Skin epidermis (tissue), 12 donors: ENCODE results near the gene ELK3.

Experiments used
- H3K27ac ChIP-seq, 21 experiments: fragments of 200-600 bp; sonication (generic) in 11 of 21; one replicate each; pipeline ENCODE4 v1.5.0; 2020; ENCODE audit warnings: mild to moderate bottlenecking in 3 of 21, inconsistent platforms in 2 of 21, moderate library complexity in 2 of 21
- H3K4me3 ChIP-seq, 7 experiments: fragments of 200-600 bp; sonication (generic) in 2 of 7; one replicate each; pipeline ENCODE4 v1.5.0; 2020; ENCODE audit warnings: inconsistent platforms in 2 of 7, mild to moderate bottlenecking in 2 of 7, moderate library complexity in 1 of 7

Gene ELK3

DNA sequence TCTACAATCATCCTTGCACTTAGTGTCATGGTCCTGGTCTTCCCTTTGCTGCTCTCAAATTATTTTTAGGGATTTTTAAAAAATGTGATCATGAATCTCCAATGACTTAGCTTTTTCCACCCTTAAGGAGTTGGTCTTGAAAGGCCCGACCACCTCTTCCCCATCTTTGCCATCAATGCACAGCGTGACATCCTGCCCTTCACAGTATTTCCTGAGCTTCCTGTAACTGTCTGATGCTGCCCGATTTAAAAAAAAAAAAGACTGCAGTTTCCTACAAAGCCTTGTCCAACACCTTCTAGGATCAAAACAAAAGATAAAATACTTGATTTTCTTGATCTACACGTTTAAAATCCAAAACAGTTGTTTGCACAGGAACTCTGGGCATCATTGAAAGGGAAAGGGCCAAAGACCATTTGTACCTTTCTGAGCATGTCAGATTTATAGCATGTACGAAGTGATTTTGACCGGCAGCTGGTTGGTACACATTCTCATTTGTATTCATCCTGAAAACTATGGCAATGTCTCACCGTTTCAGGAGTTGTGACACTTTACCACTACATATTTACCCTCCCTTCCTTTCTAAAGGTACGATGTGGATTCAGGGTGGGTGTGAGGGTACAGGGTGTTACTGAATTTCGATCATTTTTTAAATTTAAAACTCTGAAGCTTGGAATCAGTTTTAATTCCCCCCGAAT is 7.4 kb upstream of the ELK3 start:
- Histone ChIP-seq H3K27ac (peak overlapping the region in 2 of 21 experiments; percentile 18 to 47), H3K4me3 (no peak overlapping the region)

DNA sequence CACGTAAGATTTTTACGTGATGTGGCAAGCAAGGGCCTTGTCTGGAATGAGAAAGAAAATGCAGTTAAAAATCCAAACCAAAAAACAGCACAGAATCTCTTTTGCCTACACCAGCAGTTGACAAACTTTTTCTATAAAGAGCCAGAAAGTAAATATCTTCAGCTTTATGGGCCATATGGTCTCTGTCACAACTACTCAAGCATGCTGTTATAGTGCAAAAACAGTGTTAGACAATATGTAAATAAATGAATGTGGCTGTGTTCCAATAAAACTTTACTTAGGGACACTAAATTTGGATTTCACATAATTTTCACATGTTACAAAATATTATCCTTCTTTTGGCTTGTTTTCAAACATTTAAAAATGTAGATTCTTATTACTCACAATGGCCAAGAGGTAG is 6.2 kb upstream of the ELK3 start:
- Histone ChIP-seq H3K4me3 (no peak overlapping the region), H3K27ac (peak overlapping the region in 1 of 21 experiments; percentile 4)

DNA sequence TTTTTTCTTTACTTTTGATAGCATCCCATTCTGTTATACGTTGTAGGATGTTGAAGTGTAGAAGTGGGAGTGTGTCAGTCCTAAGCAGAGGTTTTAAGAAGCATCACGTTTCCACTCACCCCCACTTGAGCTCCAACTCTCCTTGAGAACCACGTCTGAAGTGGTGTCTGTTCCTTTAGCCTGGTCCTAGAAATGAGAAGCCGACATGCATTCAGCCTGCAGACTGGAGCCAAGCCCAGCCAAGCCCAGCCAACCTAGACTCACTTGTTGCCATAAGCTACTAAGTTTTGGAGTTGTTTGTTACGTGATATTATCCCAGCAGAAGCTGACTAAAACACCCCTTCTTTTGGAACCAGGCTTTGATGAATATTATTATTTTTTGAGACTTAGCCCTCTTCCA is 4.4 kb upstream of the ELK3 start:
- H3K27ac ChIP-seq, result no peak overlapping the region

DNA sequence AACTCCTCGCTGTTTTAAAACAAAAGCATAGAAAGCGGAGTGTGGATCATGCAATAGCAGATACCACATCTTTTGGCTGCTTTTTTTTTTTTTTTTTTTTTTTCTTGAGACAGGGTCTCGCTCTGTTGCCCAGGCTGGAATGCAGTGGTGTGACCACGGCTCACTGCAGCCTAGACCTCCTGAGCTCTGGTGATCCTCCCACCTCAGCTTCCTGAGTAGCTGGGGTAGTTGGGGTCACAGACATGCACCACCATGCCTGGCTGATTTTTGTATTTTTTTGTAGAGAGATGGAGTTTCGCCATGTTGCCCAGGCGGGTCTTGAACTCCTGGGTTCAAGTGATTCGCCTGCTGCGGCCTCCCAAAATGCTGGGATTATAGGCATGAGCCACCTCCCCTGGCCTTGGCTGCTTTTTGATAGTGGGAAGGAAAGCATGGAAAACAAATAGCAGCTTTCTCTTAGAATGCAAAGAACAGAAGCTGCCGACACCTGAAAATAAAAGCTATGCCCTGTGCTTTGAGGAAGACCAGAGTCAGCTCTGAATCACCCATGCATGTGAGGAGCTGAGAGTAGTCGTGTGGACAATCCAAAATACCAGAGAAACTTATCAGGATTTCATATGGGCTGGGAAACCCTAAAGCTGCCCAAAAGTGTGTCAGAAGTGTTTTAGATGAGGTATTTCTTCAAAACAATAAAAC is 3.6 kb upstream of the ELK3 start:
- Histone ChIP-seq H3K4me3 (no peak overlapping the region), H3K27ac (no peak overlapping the region)

More for the DNA sequence above, 4.4 kb upstream of the ELK3 start:
- H3K4me3 ChIP-seq, result no peak overlapping the region

DNA sequence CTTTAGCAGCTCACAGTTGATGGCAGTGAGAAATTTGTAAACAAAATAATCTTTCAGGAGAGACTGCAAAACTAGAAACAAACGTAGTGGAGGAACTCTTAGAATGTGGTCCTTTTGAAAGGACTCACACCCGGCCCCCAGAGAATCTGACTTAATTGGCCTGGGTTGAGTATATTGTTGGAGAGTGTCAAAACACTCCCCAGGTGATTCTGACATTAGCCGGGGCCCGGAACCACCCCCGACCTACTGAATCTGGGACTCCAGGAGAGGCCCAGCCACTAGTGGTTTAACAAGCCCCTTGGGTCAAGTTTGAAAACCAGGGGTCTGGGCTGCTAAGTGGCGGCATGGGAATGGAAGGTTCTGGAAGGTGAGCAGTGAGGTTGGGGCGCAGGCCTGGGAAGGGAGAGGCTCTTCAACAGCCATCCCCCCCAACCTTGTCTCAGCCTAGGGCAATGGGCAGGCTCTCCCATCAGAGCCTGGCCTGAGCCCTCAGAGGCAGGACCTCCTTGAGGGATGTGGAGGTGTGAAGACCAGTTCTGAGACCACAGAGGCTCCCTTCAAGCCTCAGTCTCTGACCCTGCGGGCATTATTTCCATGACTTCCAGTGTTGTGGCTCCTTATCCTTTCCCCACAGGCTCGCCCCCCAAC is 1.1 kb upstream of the ELK3 start:
- Histone ChIP-seq H3K27ac (peak overlapping the region in 15 of 21 experiments; percentile 0 to 99 (median 88)), H3K4me3 (peak overlapping the region in 1 of 7 experiments; percentile 79)

DNA sequence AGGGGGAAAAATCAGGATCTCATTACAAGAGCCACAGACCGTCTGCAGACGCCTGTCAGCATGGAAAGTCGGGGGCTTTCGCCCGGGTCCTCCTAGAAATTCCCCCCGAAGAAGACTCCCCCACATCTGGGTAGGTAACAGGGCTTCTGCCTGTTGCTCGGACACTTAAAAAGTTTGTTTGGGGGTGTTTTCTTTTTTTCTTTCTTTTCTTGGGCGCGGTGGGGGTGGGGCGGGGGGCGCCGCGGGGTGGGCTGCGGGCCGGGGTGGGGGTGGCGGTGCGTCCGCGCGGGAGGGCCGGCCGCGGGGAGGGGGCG is 358 bp downstream of the ELK3 start:
- Histone ChIP-seq H3K4me3 (peak overlapping the region; percentile 58 to 94 (median 79)), H3K27ac (peak overlapping the region; percentile 56 to 100 (median 92))

DNA sequence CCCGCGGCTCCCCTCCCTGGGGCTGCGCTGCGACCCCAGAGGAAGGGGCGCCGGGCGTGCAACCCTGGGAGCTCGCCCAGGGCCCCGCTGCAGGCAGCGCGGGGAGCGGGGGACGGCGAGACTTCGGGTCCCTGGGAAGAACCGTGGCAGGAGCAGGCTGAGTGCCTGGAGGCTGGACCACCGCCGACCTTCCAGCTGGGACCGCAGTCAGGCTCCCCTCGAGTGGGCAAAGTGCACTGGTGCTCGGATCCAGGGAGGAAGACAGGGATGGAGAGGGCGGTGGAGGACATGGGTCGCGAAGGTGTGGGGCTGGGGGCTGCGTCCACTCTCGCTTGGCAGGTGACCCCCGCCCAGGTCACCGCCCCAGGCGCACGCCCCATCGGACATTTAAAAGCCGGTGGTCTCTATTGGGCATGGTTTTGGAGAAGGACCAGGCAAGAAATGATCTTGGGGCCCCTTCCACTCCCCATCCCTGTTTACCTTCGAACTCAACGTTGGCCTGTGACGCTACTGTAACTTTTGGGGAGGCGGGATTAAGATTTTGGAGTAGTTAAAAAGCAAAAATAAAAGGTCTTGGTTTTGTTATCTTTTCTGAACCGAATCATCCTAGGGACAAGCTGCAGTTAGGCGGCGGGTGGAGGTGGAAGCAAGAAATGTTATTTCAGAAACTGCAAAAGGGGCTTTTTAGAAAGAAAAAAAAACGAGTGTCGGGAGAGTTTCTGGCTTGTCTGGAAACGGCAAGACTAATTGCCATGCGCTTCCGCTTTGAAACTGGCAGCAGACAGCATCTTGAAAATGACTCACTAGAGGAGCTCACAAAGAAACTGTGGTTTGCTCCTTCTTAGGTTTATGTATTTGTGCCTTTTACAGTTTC is 1.0 kb downstream of the ELK3 start:
- peak overlapping the region; percentile 69 to 100 (median 92) for H3K27ac ChIP-seq
- peak overlapping the region; percentile 58 to 94 (median 79) for H3K4me3 ChIP-seq

DNA sequence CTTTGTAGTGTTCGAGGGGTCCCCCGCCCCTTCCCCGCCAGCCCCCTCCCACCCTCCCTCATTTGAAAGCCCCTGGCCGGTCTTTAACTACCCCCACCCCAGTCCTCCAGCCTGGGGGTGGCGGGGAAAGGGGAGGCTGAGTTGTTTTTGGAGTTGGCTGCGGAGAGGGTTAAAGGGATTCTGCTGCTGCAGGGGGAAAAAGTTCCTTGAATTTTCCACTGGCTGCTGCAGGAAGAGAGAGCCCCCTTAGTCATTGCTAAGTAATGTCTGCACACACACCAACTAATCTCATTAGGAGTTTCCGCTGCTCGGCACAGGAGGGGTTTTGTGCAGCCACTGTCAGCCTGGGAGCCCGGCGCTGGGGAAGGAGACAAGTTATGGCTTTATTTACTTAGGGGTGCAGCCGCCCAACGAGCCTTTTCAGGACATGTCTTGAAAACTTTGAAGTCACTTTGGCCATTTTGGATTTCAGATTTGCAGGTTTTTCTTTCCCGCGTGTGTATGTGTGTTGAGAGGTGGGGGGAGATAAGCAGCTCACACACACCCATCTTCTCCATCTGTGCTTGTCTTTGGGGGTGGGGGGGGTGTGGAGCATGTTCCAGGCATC is 1.8 kb downstream of the ELK3 start:
- Histone ChIP-seq H3K27ac (peak overlapping the region; percentile 47 to 100 (median 92)), H3K4me3 (peak overlapping the region; percentile 58 to 94 (median 79))

DNA sequence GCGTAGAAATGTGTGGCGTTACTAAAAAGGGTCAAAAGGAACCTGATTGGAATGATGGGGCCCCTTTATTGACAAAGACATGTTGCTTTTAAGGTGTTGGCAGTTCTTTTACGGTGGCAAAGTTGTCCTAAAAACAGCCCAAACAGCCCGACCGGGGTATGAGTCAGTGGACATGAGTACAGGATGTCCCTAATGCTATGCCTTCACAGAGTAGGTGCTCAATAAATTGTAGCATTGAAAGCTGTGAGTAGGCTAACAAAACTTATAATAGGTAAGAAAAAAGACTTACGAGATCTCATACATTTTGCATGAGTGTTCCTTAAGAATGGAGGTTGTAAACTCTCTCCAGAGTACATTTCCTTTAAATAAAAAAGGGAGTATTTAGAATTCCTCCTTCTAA is 2.6 kb downstream of the ELK3 start:
- peak overlapping the region in 19 of 21 experiments; percentile 81 to 100 (median 93) for H3K27ac ChIP-seq
- peak overlapping the region in 6 of 7 experiments; percentile 58 to 94 (median 73) for H3K4me3 ChIP-seq

DNA sequence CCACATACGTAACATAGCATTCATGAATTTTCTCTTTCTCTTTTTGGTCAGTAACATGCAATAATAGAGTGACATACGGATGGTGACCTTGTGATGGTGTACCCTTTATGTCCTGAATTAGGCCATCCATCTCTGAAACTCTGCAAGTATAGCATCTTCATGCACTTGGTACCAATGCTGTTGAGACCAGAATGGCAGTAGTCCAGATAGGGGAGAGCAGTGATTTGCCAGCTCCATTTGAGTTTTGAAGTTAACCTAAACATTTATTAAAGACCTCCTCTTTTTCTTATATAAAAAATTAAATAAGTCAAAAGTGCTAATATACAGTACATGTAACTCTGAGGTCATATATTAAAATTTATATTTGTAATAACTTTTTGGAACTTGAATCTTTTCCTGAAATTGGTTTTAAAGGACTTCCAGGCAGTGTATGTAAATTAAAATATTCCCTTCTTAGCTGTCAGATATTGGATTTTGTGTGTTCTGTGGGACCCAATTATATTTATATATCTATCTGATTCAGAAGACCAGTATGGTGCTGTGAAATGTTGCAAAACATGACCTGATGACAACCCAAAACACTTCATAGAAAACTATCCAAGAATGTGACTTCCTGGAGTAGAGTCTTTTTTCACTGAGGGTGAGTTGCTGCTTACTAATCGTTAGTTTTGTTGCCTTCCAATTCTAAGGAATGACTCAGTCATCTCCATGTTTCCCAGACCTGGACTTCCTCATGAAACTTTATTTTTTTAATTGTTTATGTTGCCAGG is 3.5 kb downstream of the ELK3 start:
- Histone ChIP-seq H3K4me3 (peak overlapping the region in 2 of 7 experiments; percentile 66 to 94), H3K27ac (peak overlapping the region in 18 of 21 experiments; percentile 8 to 100 (median 87))

DNA sequence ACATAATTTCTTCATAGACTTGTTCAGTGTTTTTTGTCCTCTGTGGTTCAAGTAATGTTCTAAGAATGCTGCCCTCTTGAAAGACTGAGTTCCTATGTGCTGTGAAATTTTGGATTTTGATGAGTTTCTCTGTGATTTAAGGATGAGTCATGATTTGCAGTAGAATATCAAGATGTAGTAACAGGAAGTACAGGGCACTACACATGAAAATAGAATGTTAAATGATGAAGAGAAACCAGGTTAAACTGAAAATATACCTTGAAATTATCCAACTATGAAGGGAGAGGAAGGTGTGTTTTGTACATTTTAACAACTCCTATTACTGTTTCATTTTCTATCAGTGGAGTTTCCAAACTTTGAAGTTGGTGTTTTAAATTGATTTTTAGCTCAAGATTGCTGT is 4.8 kb downstream of the ELK3 start:
- no peak overlapping the region for H3K4me3 ChIP-seq
- H3K27ac ChIP-seq, result peak overlapping the region in 12 of 21 experiments; percentile 12 to 100 (median 80)

DNA sequence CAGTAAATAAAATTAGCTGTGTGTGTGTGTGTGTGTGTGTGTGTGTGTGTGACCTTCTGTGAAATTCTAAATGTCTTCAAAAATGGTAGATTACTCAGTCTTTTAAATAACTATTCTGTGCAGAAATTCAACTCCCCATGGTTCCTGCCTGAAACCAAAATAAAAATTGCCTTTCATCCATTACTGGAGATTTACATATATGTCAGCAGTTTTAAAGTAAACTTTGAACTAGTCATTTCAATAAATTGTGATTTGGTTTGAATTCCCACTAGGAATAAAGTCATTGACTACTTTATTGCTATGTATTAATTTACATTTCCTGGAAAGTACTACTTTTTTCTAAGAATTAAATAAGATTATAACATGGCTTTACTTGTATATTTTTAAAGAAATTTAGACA is 5.3 kb downstream of the ELK3 start:
- H3K27ac ChIP-seq, result peak overlapping the region in 11 of 21 experiments; percentile 12 to 100 (median 78)
- no peak overlapping the region for H3K4me3 ChIP-seq

DNA sequence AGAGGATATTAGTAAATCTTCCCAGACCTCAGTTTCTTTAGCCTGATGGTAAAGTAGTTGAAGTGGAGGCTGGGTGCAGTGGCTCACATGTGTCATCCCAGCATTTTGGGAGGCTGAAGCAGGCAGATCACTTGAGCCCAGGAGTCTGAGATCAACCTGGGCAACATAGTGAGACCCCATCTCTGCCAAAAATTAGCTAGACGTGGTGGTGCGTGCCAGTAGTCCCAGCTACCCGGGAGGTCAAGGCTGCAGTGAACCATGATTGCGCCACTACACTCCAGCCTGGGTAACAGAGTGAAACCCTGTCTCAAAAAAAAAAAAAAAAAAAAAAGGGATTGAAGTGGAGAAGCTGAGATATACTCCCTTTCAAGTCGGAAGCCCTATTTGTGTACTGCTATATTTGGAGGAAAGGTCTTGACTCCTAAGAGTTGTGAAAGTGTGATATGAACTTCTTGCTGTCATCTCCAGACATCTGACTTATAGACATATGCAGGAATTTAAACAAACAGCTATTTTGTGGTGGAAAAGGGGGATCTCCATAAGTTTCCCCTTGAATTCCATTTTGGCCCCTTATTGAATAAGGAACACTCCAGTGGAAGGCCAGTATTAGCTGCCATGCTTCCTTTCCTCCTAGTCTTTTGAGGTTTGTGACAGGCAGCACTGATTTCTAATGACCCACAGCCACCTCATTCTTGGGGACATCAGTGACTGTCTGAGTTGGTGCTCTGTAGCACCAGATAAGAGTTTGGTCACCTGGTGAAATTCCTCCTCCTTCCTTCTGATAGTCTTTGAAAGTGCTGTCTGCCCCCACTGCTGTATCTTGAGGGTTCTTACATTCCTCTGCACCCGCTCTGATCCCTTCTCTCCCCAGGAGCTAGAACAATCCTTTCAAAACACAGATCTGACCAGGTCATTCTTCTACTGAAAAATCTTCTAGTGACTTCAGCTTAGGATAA is 7.4 kb downstream of the ELK3 start:
- Histone ChIP-seq H3K4me3 (no peak overlapping the region), H3K27ac (no peak overlapping the region)

DNA sequence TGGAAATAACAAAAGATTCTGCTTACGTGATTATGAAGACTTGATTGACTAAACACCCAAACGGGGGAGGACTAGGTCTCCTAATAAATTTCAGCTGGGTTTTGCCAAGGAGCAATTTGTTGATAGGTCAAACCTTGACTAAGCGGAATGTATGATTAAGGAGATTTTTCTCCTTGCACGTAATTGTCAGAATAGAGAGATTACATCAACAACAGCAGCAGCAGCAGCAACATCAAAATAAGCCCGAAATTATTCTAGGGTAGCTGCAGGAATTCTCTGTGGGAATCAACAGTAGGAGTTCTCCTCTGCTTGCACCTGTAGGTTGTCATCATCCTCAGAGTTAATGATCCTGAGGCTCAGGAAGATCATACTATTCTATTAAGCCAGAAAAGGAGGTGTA is 10.2 kb downstream of the ELK3 start:
- H3K4me3 ChIP-seq, result no peak overlapping the region
- H3K27ac ChIP-seq, result peak overlapping the region in 5 of 21 experiments; percentile 9 to 83 (median 70)

DNA sequence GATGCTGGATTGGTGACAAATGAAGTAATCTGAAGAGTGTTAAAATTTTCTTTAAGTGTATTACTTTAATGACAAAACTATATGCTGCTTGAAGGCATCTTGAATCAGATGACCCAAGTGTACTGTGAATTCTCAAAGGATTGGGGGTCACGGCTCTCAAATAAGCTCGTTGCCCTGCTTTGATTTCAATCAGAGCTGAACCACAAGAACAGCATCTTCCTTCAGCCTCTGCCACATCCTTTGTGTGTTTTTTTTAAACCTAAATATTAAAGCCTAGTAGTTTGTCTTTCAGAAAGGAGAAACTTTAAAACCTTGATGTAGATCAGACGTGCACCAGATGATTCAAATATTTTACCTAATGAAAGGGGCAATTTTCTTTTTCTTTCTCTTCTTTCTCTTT is 11.7 kb downstream of the ELK3 start:
- H3K4me3 ChIP-seq, result no peak overlapping the region
- peak overlapping the region in 7 of 21 experiments; percentile 23 to 83 (median 55) for H3K27ac ChIP-seq

DNA sequence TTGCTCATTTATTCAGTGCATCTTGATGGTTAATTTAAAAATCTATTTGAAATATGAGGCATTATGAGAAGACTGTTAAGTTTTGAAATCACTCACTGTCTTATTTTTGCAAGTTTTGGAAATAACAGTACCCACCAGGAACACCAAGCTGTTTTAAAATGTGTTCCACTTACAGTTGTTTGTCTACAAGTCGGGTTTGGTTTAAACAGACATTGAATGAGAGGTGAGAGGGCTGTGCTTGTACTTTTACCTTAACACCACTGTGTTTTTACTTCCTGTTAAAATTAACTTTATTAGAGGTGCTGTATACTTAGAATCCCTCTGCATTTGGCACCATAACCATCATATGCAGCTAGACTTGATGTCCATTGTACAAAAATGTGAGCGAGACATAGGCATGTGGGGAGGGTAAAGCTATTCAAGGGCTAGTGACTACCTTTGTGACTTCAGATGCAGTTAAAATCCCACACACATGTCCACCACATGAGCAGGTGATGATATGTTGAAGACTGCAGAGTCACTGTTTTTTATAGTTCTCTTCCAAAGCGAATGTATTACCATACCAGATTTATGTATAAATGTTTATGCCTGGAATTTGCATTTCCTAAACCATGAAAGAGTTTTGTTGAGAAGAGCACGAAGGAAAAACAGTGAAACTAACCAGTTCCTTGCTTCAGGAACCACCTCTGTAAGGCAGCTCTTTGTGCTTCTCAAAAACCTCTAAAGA is 12.9 kb downstream of the ELK3 start:
- Histone ChIP-seq H3K27ac (peak overlapping the region in 8 of 21 experiments; percentile 42 to 83 (median 57)), H3K4me3 (no peak overlapping the region)

DNA sequence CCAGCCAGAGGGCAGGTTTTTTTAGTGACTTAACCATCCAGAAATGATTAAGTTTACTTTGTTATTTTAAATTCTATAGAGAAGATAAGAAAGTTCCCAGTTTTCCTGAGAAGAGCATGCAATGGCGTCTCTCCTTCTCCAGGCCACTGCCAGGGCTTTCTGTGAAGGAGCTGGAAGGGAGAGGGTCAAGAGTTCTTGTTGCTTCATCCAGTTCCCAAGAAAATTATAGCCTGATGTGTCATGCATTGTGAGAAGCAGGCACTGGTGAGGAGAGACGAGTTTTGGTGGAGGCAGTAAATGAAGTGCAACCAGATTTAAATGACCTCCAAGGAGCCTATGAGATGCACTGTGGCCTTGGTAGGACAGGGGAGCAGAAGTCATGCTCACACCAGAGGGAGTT is 14.2 kb downstream of the ELK3 start:
- Histone ChIP-seq H3K4me3 (no peak overlapping the region), H3K27ac (peak overlapping the region in 14 of 21 experiments; percentile 0 to 83 (median 34))
